ENCODE measurements around the gene GTF2E1. TPM values are rescaled to one million over a fixed set of nuclear protein-coding genes. Genes with fewer than 3 reads are reported as not detected.

Gene GTF2E1
- polyA plus RNA-seq, 1 donor (not counting 4 experiments of a cell fraction or from before 2014, with no cell fraction given): 14.8 TPM

DNA sequence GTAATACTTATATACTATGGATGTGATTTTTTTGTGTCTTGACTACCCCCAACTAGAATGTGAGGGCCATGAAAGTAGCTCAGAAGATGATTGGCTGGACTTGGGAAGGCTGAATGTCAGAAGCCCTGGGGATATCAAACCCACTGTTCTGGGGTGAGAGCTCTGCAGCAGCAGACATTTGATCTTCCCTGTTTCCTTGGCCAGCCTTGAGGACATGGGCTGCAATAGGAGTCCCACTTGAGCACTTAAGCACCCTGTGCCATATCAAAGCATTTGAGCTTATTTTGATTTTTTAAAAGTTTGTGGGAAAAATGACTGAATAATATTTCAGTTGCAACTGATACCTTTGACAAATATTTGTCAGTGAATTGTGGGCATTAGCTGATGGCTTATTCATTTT lies 21.7 kb downstream of the GTF2E1 start:
- Histone ChIP-seq H3K36me3 (ENCODE audit: control insufficient read depth in 2 of 2, extremely low read depth in 1 of 2, insufficient read depth in 2 of 2, low read length in 2 of 2) (no peaks in the 10 kb centered on the region), H3K9ac (ENCODE audit: control insufficient read depth, extremely low read depth, insufficient read depth, low read length) (no peak overlapping the region), H3K4me3 (ENCODE audit: control insufficient read depth in 2 of 3, extremely low read depth in 1 of 3, insufficient read depth in 2 of 3, low read depth in 1 of 3, low read length in 3 of 3) (no peak overlapping the region), H3K27me3 (ENCODE audit: control insufficient read depth, extremely low read depth, insufficient read depth, low read length) (no peaks in the 10 kb centered on the region), H3K4me1 (ENCODE audit: control insufficient read depth, extremely low read depth, insufficient read depth, low read length) (peaks cover 3% of the 10 kb centered on the region), H3K79me2 (ENCODE audit: control insufficient read depth, insufficient read depth, low read length) (peaks cover 44% of the 10 kb centered on the region), H2AFZ (ENCODE audit: control insufficient read depth, low read length) (no peak overlapping the region), H3K9me1 (ENCODE audit: control insufficient read depth, extremely low read depth, insufficient read depth, low read length) (no peaks in the 10 kb centered on the region), H3K4me2 (ENCODE audit: control insufficient read depth, extremely low read depth, insufficient read depth, low read depth, low read length) (no peak overlapping the region), H3K9me3 (ENCODE audit: control insufficient read depth, low read depth, low read length) (no peaks in the 10 kb centered on the region), H4K20me1 (ENCODE audit: control insufficient read depth, extremely low read depth, insufficient read depth, low read length) (no peaks in the 10 kb centered on the region), H3K27ac (ENCODE audit: control insufficient read depth, insufficient read depth, low read length) (no peak overlapping the region)
- DNase-seq (ENCODE audit: low read depth, low spot score): no peak
- FAIRE-seq: no peak
- no peak for TF ChIP-seq EZH2 (IDR thresholded peaks at IDR 0.05; ENCODE audit: low read length)
- TF ChIP-seq, protein P1, sequence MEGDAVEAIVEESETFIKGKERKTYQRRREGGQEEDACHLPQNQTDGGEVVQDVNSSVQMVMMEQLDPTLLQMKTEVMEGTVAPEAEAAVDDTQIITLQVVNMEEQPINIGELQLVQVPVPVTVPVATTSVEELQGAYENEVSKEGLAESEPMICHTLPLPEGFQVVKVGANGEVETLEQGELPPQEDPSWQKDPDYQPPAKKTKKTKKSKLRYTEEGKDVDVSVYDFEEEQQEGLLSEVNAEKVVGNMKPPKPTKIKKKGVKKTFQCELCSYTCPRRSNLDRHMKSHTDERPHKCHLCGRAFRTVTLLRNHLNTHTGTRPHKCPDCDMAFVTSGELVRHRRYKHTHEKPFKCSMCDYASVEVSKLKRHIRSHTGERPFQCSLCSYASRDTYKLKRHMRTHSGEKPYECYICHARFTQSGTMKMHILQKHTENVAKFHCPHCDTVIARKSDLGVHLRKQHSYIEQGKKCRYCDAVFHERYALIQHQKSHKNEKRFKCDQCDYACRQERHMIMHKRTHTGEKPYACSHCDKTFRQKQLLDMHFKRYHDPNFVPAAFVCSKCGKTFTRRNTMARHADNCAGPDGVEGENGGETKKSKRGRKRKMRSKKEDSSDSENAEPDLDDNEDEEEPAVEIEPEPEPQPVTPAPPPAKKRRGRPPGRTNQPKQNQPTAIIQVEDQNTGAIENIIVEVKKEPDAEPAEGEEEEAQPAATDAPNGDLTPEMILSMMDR (optimal IDR thresholded peaks at IDR 0.05 in 1 of 3, IDR thresholded peaks at IDR 0.05 in 1 of 3, conservative IDR thresholded peaks at IDR 0.05 in 1 of 3; ENCODE audit: extremely low read depth in 1 of 3, insufficient read depth in 2 of 3, low read length in 3 of 3): no peak
- dilution Hi-C loops (cut with MboI; ENCODE audit: extremely low pct_ligation_motif_present, low sequenced_read_pairs): no loop called here

GRCh38 chr3:120765830-120766493 lies 23.4 kb downstream of the GTF2E1 start:
- Histone ChIP-seq H3K4me2 (ENCODE audit: control insufficient read depth, extremely low read depth, insufficient read depth, low read depth, low read length) (no peak overlapping the region), H3K9me1 (ENCODE audit: control insufficient read depth, extremely low read depth, insufficient read depth, low read length) (no peaks in the 10 kb centered on the region), H3K36me3 (ENCODE audit: control insufficient read depth in 2 of 2, extremely low read depth in 1 of 2, insufficient read depth in 2 of 2, low read length in 2 of 2) (no peaks in the 10 kb centered on the region), H3K9ac (ENCODE audit: control insufficient read depth, extremely low read depth, insufficient read depth, low read length) (no peak overlapping the region), H3K4me1 (ENCODE audit: control insufficient read depth, extremely low read depth, insufficient read depth, low read length) (peaks cover 3% of the 10 kb centered on the region), H2AFZ (ENCODE audit: control insufficient read depth, low read length) (no peak overlapping the region), H4K20me1 (ENCODE audit: control insufficient read depth, extremely low read depth, insufficient read depth, low read length) (no peaks in the 10 kb centered on the region), H3K27me3 (ENCODE audit: control insufficient read depth, extremely low read depth, insufficient read depth, low read length) (no peaks in the 10 kb centered on the region), H3K27ac (ENCODE audit: control insufficient read depth, insufficient read depth, low read length) (no peak overlapping the region), H3K4me3 (ENCODE audit: control insufficient read depth in 2 of 3, extremely low read depth in 1 of 3, insufficient read depth in 2 of 3, low read depth in 1 of 3, low read length in 3 of 3) (no peak overlapping the region), H3K9me3 (ENCODE audit: control insufficient read depth, low read depth, low read length) (no peaks in the 10 kb centered on the region), H3K79me2 (ENCODE audit: control insufficient read depth, insufficient read depth, low read length) (peaks cover 46% of the 10 kb centered on the region)
- dilution Hi-C loops (cut with MboI; ENCODE audit: extremely low pct_ligation_motif_present, low sequenced_read_pairs): no loop called here
- TF ChIP-seq, protein P1 (optimal IDR thresholded peaks at IDR 0.05 in 1 of 3, IDR thresholded peaks at IDR 0.05 in 1 of 3, conservative IDR thresholded peaks at IDR 0.05 in 1 of 3; ENCODE audit: extremely low read depth in 1 of 3, insufficient read depth in 2 of 3, low read length in 3 of 3): no peak
- no peak for TF ChIP-seq EZH2 (IDR thresholded peaks at IDR 0.05; ENCODE audit: low read length)
- no peak for FAIRE-seq
- no peak for DNase-seq (ENCODE audit: low read depth, low spot score)
